ENCODE measurements around the gene PRTG. TPM values are rescaled to one million over a fixed set of nuclear protein-coding genes. Genes with fewer than 3 reads are reported as not detected.
A peak's percentile ranks its signal among the peaks of the same experiment; 100 is the strongest.

PRTG gene
- total and polyA plus RNA-seq, 10 of the 15 experiments (the other 5 are each of a cell fraction or from before 2014, with no cell fraction given): under 0.01 to 0.25 TPM; not detected in 8

- no peaks in the 10 kb centered on the region for H4K20me1 ChIP-seq (ENCODE audit: control insufficient read depth, insufficient read depth)
- POLR2A ChIA-PET: no interaction called here
- FAIRE-seq (no peak), ATAC-seq (peak; percentile 64; the same call in 2 of the 3 replicates), DNase-seq (ENCODE audit: low read depth, low spot score) (no peak)
- H3K9ac ChIP-seq (ENCODE audit: control insufficient read depth, insufficient read depth, low read length): no peak overlapping the region
- no peaks in the 10 kb centered on the region for H3K79me2 ChIP-seq (ENCODE audit: control insufficient read depth, insufficient read depth, low read length)
- H3K4me2 ChIP-seq (ENCODE audit: control insufficient read depth, insufficient read depth): 0 out of 2 replicates have a peak overlapping the region, but pooled peaks have one; percentile 17
- 0 out of 2 replicates have a peak overlapping the region, but pooled peaks have one; percentile 4 for H2AFZ ChIP-seq (ENCODE audit: control insufficient read depth, low read depth, low read length)
- BruUV-seq (replicated peaks): no TSS peak
- RAD21 ChIA-PET (ENCODE audit: unreplicated experiment): no interaction called here
- CTCF ChIA-PET: no interaction called here
- 3% methylated on average over 5 of the region's 5 CpGs for WGBS (ENCODE audit: insufficient coverage, insufficient replicate concordance, low lambda C conversion rate, missing lambda C conversion rate)
- H3K4me1 ChIP-seq (ENCODE audit: control insufficient read depth, insufficient read depth, low read length): peaks cover 17% of the 10 kb centered on the region
- H3K27me3 ChIP-seq (replicated peaks in 1 of 2; ENCODE audit: control insufficient read depth in 2 of 2, insufficient read depth in 2 of 2, low read length in 1 of 2): no peaks in the 10 kb centered on the region
- SMC1A ChIA-PET (ENCODE audit: uncharacterized antibody, unreplicated experiment): no interaction called here
- H3K27ac ChIP-seq (ENCODE audit: control insufficient read depth, insufficient read depth): no peak overlapping the region
- intact Hi-C loops (cut with micrococcal nuclease; ENCODE audit: unreplicated experiment) (no loop called here), in situ Hi-C loops (cut with MboI) (no loop called here)
- H3K4me3 ChIP-seq: no peak overlapping the region
- no peak for TF ChIP-seq TCF3 (IDR thresholded peaks at IDR 0.05; ENCODE audit: borderline replicate concordance, insufficient read depth, low read depth, low read length)
- no peak for TF ChIP-seq MYC (IDR thresholded peaks at IDR 0.05; ENCODE audit: insufficient read depth, insufficient read length, insufficient replicate concordance, low read length, severe bottlenecking)
- no peak for TF ChIP-seq ZSCAN29 (IDR thresholded peaks at IDR 0.05)
- TF ChIP-seq USF2 (IDR thresholded peaks at IDR 0.05; ENCODE audit: borderline replicate concordance, low read depth, low read length): no peak
- TF ChIP-seq EGR1 (IDR thresholded peaks at IDR 0.05; ENCODE audit: borderline replicate concordance in 1 of 2, low read depth in 2 of 2, low read length in 2 of 2): no peak
- no peak for TF ChIP-seq CEBPB (IDR thresholded peaks at IDR 0.05; ENCODE audit: borderline replicate concordance in 1 of 2, low read depth in 2 of 2, low read length in 2 of 2)
- TF ChIP-seq HSF1 (IDR thresholded peaks at IDR 0.05; ENCODE audit: low read depth, low read length): no peak
- no peak for TF ChIP-seq PAX8 (IDR thresholded peaks at IDR 0.05)
- H3K36me3 ChIP-seq (ENCODE audit: control insufficient read depth in 2 of 2, insufficient read depth in 2 of 2, low read length in 1 of 2): no peaks in the 10 kb centered on the region
- H3K9me3 ChIP-seq (replicated peaks; ENCODE audit: control insufficient read depth, insufficient read depth, low read length): no peaks in the 10 kb centered on the region; the same call in 2 of the 3 replicates
Measured at GRCh38 chr15:55681631-55682030, 61.3 kb downstream of the PRTG start.
